Measurements from ENCODE around the gene FAM184A. TPM values are rescaled to one million over a fixed set of nuclear protein-coding genes. Genes with fewer than 3 reads are reported as not detected.

The FAM184A gene
- total and polyA plus RNA-seq, 7 donors, result 0.60 to 8.7 (median 3.9) TPM

DNA sequence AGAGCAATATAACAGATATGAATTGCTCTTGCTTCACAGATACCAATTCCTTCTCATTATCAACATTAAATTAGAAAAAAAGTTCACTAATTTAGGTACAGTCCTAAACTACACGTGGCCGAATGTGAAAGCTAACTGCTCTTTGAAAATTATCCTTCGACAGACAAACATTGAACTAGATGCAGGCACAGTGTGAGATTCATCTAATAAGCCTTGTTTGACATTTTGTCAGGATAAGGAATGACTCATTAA, 1.1 kb downstream of the FAM184A start:
- 26 to 66% methylated on average over 3 of the region's 3 CpGs for WGBS, 2 donors
- Histone ChIP-seq H3K27ac (peak overlapping the region; percentile 77 to 91 (median 84)), H3K27me3 (no peaks in the 10 kb centered on the region), H3K4me1 (peaks cover 0 to 22% (median 11%) of the 10 kb centered on the region in 4 donors), H3K4me3 (peak overlapping the region in 3 of 4 donors; percentile 65 to 91 (median 84)), H3K9me3 (no peaks in the 10 kb centered on the region), H3K36me3 (no peaks in the 10 kb centered on the region)
- intact Hi-C loops (cut with DNase I), result loop anchor here (10.0 kb wide), 2 partner anchors 143 to 267 kb away; partner anchors contain the start of genes MAN1A1 and MCM9
- no peak for DNase-seq
- TF ChIP-seq, protein P1, sequence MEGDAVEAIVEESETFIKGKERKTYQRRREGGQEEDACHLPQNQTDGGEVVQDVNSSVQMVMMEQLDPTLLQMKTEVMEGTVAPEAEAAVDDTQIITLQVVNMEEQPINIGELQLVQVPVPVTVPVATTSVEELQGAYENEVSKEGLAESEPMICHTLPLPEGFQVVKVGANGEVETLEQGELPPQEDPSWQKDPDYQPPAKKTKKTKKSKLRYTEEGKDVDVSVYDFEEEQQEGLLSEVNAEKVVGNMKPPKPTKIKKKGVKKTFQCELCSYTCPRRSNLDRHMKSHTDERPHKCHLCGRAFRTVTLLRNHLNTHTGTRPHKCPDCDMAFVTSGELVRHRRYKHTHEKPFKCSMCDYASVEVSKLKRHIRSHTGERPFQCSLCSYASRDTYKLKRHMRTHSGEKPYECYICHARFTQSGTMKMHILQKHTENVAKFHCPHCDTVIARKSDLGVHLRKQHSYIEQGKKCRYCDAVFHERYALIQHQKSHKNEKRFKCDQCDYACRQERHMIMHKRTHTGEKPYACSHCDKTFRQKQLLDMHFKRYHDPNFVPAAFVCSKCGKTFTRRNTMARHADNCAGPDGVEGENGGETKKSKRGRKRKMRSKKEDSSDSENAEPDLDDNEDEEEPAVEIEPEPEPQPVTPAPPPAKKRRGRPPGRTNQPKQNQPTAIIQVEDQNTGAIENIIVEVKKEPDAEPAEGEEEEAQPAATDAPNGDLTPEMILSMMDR (IDR thresholded peaks at IDR 0.05), result no peak
- no peak for TF ChIP-seq EP300 (IDR thresholded peaks at IDR 0.05)
- TF ChIP-seq POLR2AphosphoS5 (IDR thresholded peaks at IDR 0.05), result no peak
- TF ChIP-seq POLR2A (IDR thresholded peaks at IDR 0.05), result no peak

DNA sequence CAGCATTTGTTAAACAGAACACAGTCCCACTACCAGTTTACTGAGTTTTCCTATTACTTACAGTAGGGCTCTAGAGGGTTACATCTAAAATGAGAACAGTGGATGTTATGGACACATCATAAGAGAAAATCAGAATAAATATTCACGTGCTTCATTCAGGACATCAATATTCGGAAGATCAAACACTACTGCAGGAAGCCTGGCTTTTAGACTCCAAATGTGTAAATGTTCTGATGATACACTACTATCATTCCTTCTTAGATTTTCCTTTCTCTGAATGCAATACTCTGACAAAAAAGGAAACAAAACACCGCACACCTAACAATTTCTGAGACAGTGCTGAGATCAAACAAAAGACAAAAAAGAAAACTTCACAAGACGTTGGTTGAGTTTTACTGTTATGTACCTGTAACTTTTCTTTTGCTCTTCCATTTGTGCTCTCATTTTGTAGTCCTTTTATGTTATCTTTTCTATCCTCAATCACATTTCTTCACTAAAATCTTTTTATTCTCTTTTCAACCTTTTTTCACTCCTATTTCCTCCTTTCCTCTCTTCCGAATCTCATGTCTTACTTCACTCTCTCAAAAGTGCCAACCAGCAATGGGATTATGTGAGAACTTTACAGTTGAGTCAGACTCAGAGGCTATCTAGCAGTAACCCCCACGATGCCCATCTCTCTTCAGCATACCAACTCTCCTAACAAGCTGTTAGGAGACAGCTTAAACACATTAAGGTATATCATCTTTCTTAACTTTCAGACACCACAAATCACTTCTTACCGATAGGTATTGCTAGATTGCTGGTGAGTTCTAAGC, 1.7 kb downstream of the FAM184A start:
- Histone ChIP-seq H3K36me3 (no peaks in the 10 kb centered on the region), H3K9me3 (no peaks in the 10 kb centered on the region), H3K4me1 (peaks cover 0 to 22% (median 11%) of the 10 kb centered on the region in 4 donors), H3K27ac (peak overlapping the region; percentile 77 to 91 (median 84)), H3K27me3 (no peaks in the 10 kb centered on the region), H3K4me3 (peak overlapping the region in 2 of 4 donors; percentile 84 to 91)
- DNase-seq, result no peak
- TF ChIP-seq POLR2A (IDR thresholded peaks at IDR 0.05) (no peak), POLR2AphosphoS5 (IDR thresholded peaks at IDR 0.05) (no peak), EP300 (IDR thresholded peaks at IDR 0.05) (no peak)
- TF ChIP-seq, protein P1 (IDR thresholded peaks at IDR 0.05), result no peak
- intact Hi-C loops (cut with DNase I), result loop anchor here (10.0 kb wide), 2 partner anchors 142 to 268 kb away; partner anchors contain the start of genes MAN1A1 and MCM9
- 74 to 79% methylated on average over 7 of the region's 7 CpGs for WGBS, 2 donors

DNA sequence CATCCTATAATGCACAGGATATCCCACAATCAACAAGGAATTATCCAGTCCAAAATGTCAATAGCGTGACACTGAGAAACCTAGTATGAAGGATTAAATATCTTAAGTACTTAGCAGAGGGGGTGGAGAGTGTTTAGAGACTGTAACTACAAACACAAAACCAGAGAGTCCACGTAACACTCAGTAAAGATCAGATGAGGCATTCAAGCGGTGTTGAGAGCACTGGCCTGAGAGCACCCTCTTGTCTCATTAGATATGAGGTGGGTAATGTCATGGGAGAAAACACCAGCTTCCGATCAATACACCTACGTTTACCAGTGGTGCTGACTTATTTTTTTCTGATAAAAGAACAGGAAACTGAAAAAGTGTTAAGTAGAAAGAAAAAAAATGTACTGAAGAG, 2.3 kb downstream of the FAM184A start:
- Histone ChIP-seq H3K9me3 (no peaks in the 10 kb centered on the region), H3K4me3 (no peak overlapping the region), H3K27ac (peak overlapping the region in 3 of 4 donors; percentile 82 to 91 (median 85)), H3K36me3 (no peaks in the 10 kb centered on the region), H3K27me3 (no peaks in the 10 kb centered on the region), H3K4me1 (peaks cover 0 to 22% (median 11%) of the 10 kb centered on the region in 4 donors)
- TF ChIP-seq EP300 (IDR thresholded peaks at IDR 0.05), result no peak
- TF ChIP-seq, protein P1 (IDR thresholded peaks at IDR 0.05), result no peak
- TF ChIP-seq POLR2A (IDR thresholded peaks at IDR 0.05), result no peak
- TF ChIP-seq POLR2AphosphoS5 (IDR thresholded peaks at IDR 0.05), result no peak
- WGBS, 2 donors, result 79 to 87% methylated on average over 5 of the region's 5 CpGs
- intact Hi-C loops (cut with DNase I), result loop anchor here (10.0 kb wide), 2 partner anchors 141 to 269 kb away; partner anchors contain the start of genes MAN1A1 and MCM9
- no peak for DNase-seq

DNA sequence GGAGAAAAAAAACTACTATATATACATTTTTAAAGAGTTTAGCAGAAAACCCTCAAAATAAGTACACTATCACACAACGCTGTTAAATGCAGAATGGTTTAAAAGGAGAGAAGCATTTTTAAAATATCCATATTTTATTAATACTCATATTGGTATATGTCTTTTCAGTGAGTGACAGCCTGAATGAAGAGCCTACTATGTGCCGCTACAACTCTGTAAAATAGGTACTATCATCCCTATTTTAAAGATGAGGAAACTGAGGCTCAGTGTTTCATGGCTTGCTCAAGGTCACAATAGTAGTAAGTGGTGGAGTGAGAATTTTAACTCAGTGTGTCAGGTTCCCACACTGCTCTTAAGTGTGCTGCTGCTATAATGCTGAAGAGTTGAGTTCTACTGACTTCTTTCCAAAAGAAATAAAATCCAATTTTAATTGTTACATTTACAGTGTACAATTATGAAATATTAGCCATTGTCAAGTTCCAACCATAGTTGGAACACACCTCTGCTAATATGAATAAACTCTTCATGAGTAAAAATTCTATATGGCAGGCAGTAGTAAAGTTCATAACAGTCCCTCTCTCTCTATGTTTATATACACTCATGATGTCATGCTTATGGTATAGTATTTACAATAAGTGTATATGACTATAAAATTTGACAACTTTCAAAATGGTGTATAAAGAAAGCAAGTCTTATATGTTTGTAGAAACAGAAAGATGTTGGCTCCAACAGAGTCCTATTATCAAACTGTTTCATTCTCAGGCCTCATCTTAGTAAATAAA, 3.1 kb downstream of the FAM184A start:
- H3K27ac ChIP-seq, result no peak overlapping the region
- TF ChIP-seq POLR2A (IDR thresholded peaks at IDR 0.05) (no peak), EP300 (IDR thresholded peaks at IDR 0.05) (no peak), POLR2AphosphoS5 (IDR thresholded peaks at IDR 0.05) (no peak)
- TF ChIP-seq, protein P1 (IDR thresholded peaks at IDR 0.05), result no peak
- WGBS, 2 donors, result 95 to 96% methylated on average over 2 of the region's 2 CpGs
- no peaks in the 10 kb centered on the region for H3K9me3 ChIP-seq
- peaks cover 0 to 22% (median 11%) of the 10 kb centered on the region in 4 donors for H3K4me1 ChIP-seq
- H3K27me3 ChIP-seq, result no peaks in the 10 kb centered on the region
- no peak overlapping the region for H3K4me3 ChIP-seq
- intact Hi-C loops (cut with DNase I), result loop anchor here (10.0 kb wide), 2 partner anchors 141 to 269 kb away; partner anchors contain the start of genes MAN1A1 and MCM9
- no peaks in the 10 kb centered on the region for H3K36me3 ChIP-seq
- DNase-seq, result no peak
